Upper lobe of left lung (tissue), 6 donors: ENCODE data around the gene LCN2. TPM values are rescaled to one million over a fixed set of nuclear protein-coding genes. Genes with fewer than 3 reads are reported as not detected.

Source experiments
- ATAC-seq, 2 donors: fragments of 200-7000 bp; cut with Tn5 transposase; one replicate each; pipeline ENCODE4 v1.9.1; 2022; ENCODE audit warnings: mild to moderate bottlenecking in 2 of 2, moderate library complexity in 2 of 2; ENCODE audit not compliant: low FRiP score in 2 of 2
- DNase-seq, 2 donors: peaks; one replicate each; pipeline ENCODE4 v3.0.0-alpha.2; 2019 to 2020
- H3K27ac ChIP-seq, 4 donors: fragments of 200-600 bp; sonication (generic); one replicate each; pipeline ENCODE4 v1.5.1; 2016 to 2019
- H3K27me3 ChIP-seq, 4 donors: fragments of 200-600 bp; sonication (generic); one replicate each; pipeline ENCODE4 v1.5.1; 2017 to 2019
- H3K36me3 ChIP-seq, 4 donors: fragments of 200-600 bp; sonication (generic); one replicate each; pipeline ENCODE4 v1.5.1; 2016 to 2019
- H3K4me1 ChIP-seq, 4 donors: fragments of 200-600 bp; sonication (generic); one replicate each; pipeline ENCODE4 v1.5.1; 2018 to 2019
- H3K4me3 ChIP-seq, 4 donors: fragments of 200-600 bp; sonication (generic); one replicate each; pipeline ENCODE4 v1.5.1; 2017 to 2019; ENCODE audit warnings: mild to moderate bottlenecking in 2 of 4, moderate library complexity in 1 of 4
- H3K9me3 ChIP-seq, 4 donors: fragments of 200-600 bp; sonication (generic); one replicate each; pipeline ENCODE4 v1.5.1; 2018 to 2019
- EP300 ChIP-seq, 4 donors: sonication (generic); formaldehyde crosslinking; IDR thresholded peaks; one replicate each; pipeline ENCODE4 v1.5.1; 2017; ENCODE audit warnings: antibody characterized with exemption in 4 of 4, control low read depth in 2 of 4
- POLR2A ChIP-seq, 4 donors: fragments of 450-650 bp; IDR thresholded peaks; one replicate each; pipeline ENCODE4 v1.5.1; 2016 to 2017; ENCODE audit warnings: antibody characterized with exemption in 4 of 4, mild to moderate bottlenecking in 2 of 4
- POLR2AphosphoS5 ChIP-seq, 2 donors: sonication (generic); formaldehyde crosslinking; IDR thresholded peaks; one replicate each; pipeline ENCODE4 v1.5.1; 2017; ENCODE audit warnings: antibody characterized with exemption in 2 of 2
- WGBS, 2 donors: methylation state at CpG; one replicate each; pipeline ENCODE4 v1.1.5; 2017 to 2018; 5-methylcytosine and 5-hydroxymethylcytosine counted together
- total RNA-seq, 6 donors: library from RNA; depleted of rRNA in 4 of 6; stranded (reverse); fragments of >200 nt in 4 of 6; gene quantifications; one replicate each; pipeline versions ENCODE4 v1.1.0 to v1.2.1, GENCODE V29; 2016 to 2021
- TF ChIP-seq, protein P1 (sequence below), 6 experiments: fragments of 450-650 bp in 4 of 6; fragments of 200-600 bp in 2 of 6; sonication (generic) in 2 of 6; IDR thresholded peaks; one replicate each; pipeline ENCODE4 v1.5.1; 2016 to 2019; ENCODE audit warnings: antibody characterized with exemption in 6 of 6
- donor health status: DM: no; HTN: no; CAD: no; lungs with moderate emphysema.
- donor health status: DM: no; HTN: yes; CAD: no; lungs with severe emphysema.

Gene LCN2
- total RNA-seq, 6 donors from 2014 or later: 9.0 to 193 (median 38.2) TPM

DNA sequence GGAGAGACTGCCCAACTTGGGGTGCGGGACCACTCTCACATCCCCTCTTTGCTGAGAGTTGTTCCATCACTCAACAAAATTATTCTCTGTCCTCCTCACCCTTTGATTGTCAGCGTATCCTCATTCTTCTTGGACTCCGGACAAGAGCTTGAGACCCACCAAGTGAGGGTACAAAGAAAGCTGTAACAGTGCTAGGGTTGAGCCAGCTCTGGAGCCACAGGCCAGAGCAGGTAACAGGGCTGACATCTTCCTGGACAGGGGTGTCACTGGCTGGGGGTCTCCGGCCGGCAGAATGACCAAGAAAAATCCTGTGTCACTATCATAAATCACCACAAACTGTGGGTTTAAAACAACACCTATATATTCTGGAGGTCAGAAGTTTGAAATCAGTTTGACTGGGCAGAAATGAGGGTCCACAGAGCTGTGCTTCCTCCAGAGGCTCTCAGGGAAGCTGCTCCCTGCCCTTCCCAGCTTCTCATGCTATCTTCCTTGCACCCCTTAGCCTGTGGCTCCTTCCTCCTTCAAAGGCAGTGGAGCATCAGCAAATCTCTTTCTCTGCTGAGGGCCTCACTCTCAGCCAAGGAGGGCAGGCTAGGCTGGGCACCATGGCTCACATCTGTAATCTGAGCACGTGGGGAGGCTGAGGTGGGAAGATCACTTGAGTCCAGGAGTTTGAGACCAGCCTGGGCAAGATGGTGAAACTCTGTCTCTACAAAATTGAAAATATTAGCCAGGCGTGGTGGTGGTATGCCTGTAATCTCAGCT lies 6.7 kb downstream of the LCN2 start:
- ATAC-seq: no peak
- TF ChIP-seq POLR2A (IDR thresholded peaks at IDR 0.05): no peak
- TF ChIP-seq, protein P1, sequence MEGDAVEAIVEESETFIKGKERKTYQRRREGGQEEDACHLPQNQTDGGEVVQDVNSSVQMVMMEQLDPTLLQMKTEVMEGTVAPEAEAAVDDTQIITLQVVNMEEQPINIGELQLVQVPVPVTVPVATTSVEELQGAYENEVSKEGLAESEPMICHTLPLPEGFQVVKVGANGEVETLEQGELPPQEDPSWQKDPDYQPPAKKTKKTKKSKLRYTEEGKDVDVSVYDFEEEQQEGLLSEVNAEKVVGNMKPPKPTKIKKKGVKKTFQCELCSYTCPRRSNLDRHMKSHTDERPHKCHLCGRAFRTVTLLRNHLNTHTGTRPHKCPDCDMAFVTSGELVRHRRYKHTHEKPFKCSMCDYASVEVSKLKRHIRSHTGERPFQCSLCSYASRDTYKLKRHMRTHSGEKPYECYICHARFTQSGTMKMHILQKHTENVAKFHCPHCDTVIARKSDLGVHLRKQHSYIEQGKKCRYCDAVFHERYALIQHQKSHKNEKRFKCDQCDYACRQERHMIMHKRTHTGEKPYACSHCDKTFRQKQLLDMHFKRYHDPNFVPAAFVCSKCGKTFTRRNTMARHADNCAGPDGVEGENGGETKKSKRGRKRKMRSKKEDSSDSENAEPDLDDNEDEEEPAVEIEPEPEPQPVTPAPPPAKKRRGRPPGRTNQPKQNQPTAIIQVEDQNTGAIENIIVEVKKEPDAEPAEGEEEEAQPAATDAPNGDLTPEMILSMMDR (IDR thresholded peaks at IDR 0.05): no peak
- TF ChIP-seq POLR2AphosphoS5 (IDR thresholded peaks at IDR 0.05): no peak
- TF ChIP-seq EP300 (IDR thresholded peaks at IDR 0.05): no peak
- no peaks in the 10 kb centered on the region for H3K36me3 ChIP-seq
- no peak overlapping the region for H3K27ac ChIP-seq
- no peaks in the 10 kb centered on the region for H3K27me3 ChIP-seq
- H3K4me3 ChIP-seq: no peak overlapping the region
- 89 to 91% methylated on average over 6 to 7 of the region's 7 CpGs for whole genome bisulfite sequencing, 2 donors
- H3K4me1 ChIP-seq: peaks cover 5 to 13% (median 11%) of the 10 kb centered on the region in 4 donors
- no peak for DNase-seq
- H3K9me3 ChIP-seq: no peaks in the 10 kb centered on the region

DNA sequence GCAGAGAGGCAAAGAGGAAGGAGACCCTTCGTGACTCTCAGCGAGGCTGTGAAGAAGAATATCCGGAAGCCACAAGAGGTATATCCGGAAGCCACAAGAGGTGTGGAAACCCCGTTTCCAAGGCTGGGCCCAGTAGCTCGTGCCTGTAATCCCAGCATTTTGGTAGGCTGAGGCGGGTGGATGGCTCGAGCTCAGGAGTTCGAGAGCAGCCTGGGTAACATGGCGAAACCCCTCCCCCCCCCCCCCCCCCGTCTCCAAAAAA lies 10.2 kb downstream of the LCN2 start:
- Histone ChIP-seq H3K4me3 (peak overlapping the region; percentile 65 to 85 (median 74)), H3K9me3 (no peaks in the 10 kb centered on the region), H3K27me3 (no peaks in the 10 kb centered on the region), H3K36me3 (peaks cover 0 to 23% (median 11%) of the 10 kb centered on the region in 4 donors), H3K4me1 (peaks cover 10 to 27% (median 15%) of the 10 kb centered on the region in 4 donors), H3K27ac (peak overlapping the region; percentile 67 to 86 (median 82))
- WGBS, 2 donors: 9 to 31% methylated on average over 8 to 11 of the region's 11 CpGs
- peak in 1 of 2 donors; percentile 1 for ATAC-seq
- peak in 1 of 2 donors; percentile 51 for DNase-seq
- no peak for TF ChIP-seq POLR2AphosphoS5 (IDR thresholded peaks at IDR 0.05)
- TF ChIP-seq, protein P1 (IDR thresholded peaks at IDR 0.05): no peak
- TF ChIP-seq EP300 (IDR thresholded peaks at IDR 0.05): no peak
- no peak for TF ChIP-seq POLR2A (IDR thresholded peaks at IDR 0.05)

DNA sequence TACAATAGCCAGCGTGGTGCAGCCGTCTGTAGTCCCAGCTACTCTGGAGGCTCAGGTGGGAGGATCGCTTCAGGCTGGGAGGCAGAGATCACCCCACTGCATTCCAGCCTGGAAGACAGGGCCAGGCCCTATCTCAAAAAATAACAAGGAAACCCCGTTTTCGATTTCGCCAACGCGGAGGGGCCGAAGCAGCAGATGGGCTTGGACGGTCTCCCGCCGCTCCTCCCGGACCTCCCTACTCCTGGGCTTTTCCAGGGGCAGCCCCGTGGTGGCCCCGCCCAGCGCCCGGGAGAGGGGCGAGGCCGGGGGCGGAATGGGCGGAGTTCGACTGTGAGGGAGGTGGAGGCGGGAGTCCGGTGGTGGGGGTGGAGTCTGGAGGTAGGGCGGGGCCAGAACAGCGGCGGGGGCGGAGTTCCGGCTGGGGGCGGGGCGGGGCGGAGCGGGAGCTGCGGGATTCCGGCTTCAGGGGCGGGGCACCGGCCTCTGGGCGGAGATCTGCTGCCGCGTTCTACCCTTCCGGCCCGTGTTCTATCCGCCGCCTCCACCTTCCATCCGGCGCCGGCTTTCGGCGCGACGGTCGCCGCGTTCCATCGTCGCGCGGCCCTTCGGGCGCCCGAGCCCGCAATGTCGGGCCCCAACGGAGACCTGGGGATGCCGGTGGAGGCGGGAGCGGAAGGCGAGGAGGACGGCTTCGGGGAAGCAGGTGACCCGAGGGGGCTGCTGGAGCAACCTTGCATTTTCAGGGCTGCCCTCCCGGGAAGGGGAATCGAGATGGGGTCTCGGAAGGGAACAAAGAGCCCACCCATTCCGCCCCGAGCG lies 10.7 kb downstream of the LCN2 start, which contains the start of gene BBLN:
Gene BBLN (plus strand): TSS at position 482 of the 819 bp plus-strand sequence. CDS start 143 bp downstream, at position 625.
- H3K4me3 ChIP-seq: peak within 1 kb of the TSS; percentile 65 to 95 (median 82)
- no peaks in the 10 kb centered on the region for H3K9me3 ChIP-seq
- peak within 1 kb of the TSS; percentile 67 to 86 (median 82) for H3K27ac ChIP-seq
- peak; percentile 97 to 98 for DNase-seq
- peaks cover 10 to 27% (median 15%) of the 10 kb centered on the region in 4 donors for H3K4me1 ChIP-seq
- peaks cover 0 to 27% (median 14%) of the 10 kb centered on the region in 4 donors for H3K36me3 ChIP-seq
- peak; percentile 97 to 98 for ATAC-seq
- 0% methylated on average over 10 to 40 of the region's 77 CpGs for WGBS, 2 donors
- peak; percentile 37 to 58 for TF ChIP-seq POLR2AphosphoS5 (IDR thresholded peaks at IDR 0.05)
- no peak for TF ChIP-seq EP300 (IDR thresholded peaks at IDR 0.05)
- TF ChIP-seq POLR2A (IDR thresholded peaks at IDR 0.05): peak in 3 of 4 donors; percentile 45 to 79 (median 53)
- TF ChIP-seq, protein P1 (IDR thresholded peaks at IDR 0.05): no peak
- no peaks in the 10 kb centered on the region for H3K27me3 ChIP-seq

DNA sequence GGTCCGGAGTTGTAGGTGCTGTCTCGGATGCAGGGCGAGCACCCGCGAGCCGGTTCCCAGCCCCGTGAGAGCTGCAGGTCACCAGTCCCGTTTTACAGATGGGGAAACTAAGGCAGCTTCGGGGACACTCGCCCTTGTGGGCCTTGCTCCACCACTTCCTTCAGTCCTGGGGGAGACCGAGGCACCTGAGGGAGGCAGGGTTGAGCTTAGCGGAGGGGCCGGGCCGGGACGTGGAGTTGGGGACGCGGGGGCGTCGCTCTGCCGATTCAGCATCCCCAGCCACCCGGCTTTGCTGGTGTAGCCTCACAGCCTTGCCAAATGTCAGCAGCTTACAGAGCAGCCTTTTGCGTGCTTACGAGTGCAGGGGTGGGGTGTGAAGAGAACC lies 11.3 kb downstream of the LCN2 start:
- H3K27ac ChIP-seq: peak overlapping the region; percentile 67 to 86 (median 82)
- no peaks in the 10 kb centered on the region for H3K27me3 ChIP-seq
- peak overlapping the region; percentile 65 to 95 (median 82) for H3K4me3 ChIP-seq
- WGBS, 2 donors: 1% methylated on average over 11 to 23 of the region's 23 CpGs
- no peaks in the 10 kb centered on the region for H3K9me3 ChIP-seq
- H3K4me1 ChIP-seq: peaks cover 10 to 27% (median 15%) of the 10 kb centered on the region in 4 donors
- ATAC-seq (peak in 1 of 2 donors; percentile 41), DNase-seq (no peak)
- TF ChIP-seq POLR2AphosphoS5 (IDR thresholded peaks at IDR 0.05) (no peak), POLR2A (IDR thresholded peaks at IDR 0.05) (peak in 1 of 4 donors; percentile 16)
- peaks cover 0 to 33% (median 17%) of the 10 kb centered on the region in 4 donors for H3K36me3 ChIP-seq
